Stomach (tissue), 9 donors: ENCODE results near the gene EBF3. TPM values are rescaled to one million over a fixed set of nuclear protein-coding genes. Genes with fewer than 3 reads are reported as not detected.

ENCODE experiments used
- DNase-seq, 2 donors: peaks; one replicate each; pipeline versions ENCODE4 v3.0.0 to v3.0.0-alpha.2; 2013 to 2019
- H3K27ac ChIP-seq, 5 donors: fragments of 200-600 bp in 4 of 5; sonication (generic) in 4 of 5; one replicate each; pipeline ENCODE4 v1.5.1; 2013 to 2019; ENCODE audit warnings: mild to moderate bottlenecking in 1 of 5, moderate library complexity in 1 of 5
- H3K27me3 ChIP-seq, 3 donors: fragments of 200-600 bp; sonication (generic); one replicate each; pipeline ENCODE4 v1.5.1; 2017 to 2019; ENCODE audit warnings: mixed run types in 1 of 3
- H3K36me3 ChIP-seq, 4 donors: fragments of 200-600 bp; sonication (generic); 1 replicate in 3 of 4; 2 replicates in 1 of 4; pipeline ENCODE4 v1.5.1; 2016 to 2019
- H3K4me1 ChIP-seq, 4 donors: fragments of 200-600 bp; sonication (generic); one replicate each; pipeline ENCODE4 v1.5.1; 2016 to 2019
- H3K4me3 ChIP-seq, 4 donors: fragments of 200-600 bp; sonication (generic) in 3 of 4; one replicate each; pipeline ENCODE4 v1.5.1; 2016 to 2019; ENCODE audit warnings: mild to moderate bottlenecking in 1 of 4
- H3K9me3 ChIP-seq, 4 donors: fragments of 200-600 bp; sonication (generic); one replicate each; pipeline ENCODE4 v1.5.1; 2016 to 2019
- CTCF ChIP-seq, 7 experiments: fragments of 450-650 bp in 4 of 7; fragments of 200-600 bp in 3 of 7; sonication (generic) in 3 of 7; IDR thresholded peaks; one replicate each; pipeline ENCODE4 v1.5.1; 2016 to 2019; ENCODE audit warnings: antibody characterized with exemption in 7 of 7, control low read depth in 2 of 7, mild to moderate bottlenecking in 1 of 7
- EP300 ChIP-seq: sonication (generic); formaldehyde crosslinking; IDR thresholded peaks from one replicate; pipeline ENCODE4 v1.6.1; 2017; ENCODE audit warnings: antibody characterized with exemption
- POLR2A ChIP-seq, 4 donors: fragments of 450-650 bp; IDR thresholded peaks; one replicate each; pipeline ENCODE4 v1.6.1; 2016; ENCODE audit warnings: antibody characterized with exemption in 4 of 4, control low read depth in 2 of 4, mild to moderate bottlenecking in 1 of 4, moderate library complexity in 1 of 4
- POLR2AphosphoS5 ChIP-seq, 3 donors: sonication (generic); formaldehyde crosslinking; IDR thresholded peaks; one replicate each; pipeline ENCODE4 v1.6.1; 2016; ENCODE audit warnings: antibody characterized with exemption in 3 of 3
- WGBS, 5 donors: extraction: QIAGEN DNeasy Blood & Tissue Kit in 3 of 5; methylation state at CpG; one replicate each; pipeline versions ENCODE4 v1.1.5 to v1.1.7; 2013 to 2018; 5-methylcytosine and 5-hydroxymethylcytosine counted together
- intact Hi-C: fragments of 100-400 bp; cut with DNase I; formaldehyde crosslinking; loops from one replicate; pipeline ENCODE4 v1.15.1; 2023; ENCODE audit warnings: low total_unique reads
- polyA plus RNA-seq, 3 donors: library from polyadenylated mRNA; stranded (reverse); fragments of 200-250 nt; gene quantifications; one replicate each; pipeline ENCODE4 v1.2.3, GENCODE V29; 2013
- total RNA-seq, 5 donors: library from RNA; depleted of rRNA; stranded (reverse); fragments of >200 nt; gene quantifications; one replicate each; pipeline versions ENCODE4 v1.1.0 to v1.2.3, GENCODE V29; 2014 to 2016
- donor health status: healthy with polysubstance abuse.
- donor health status: Bipolar disorder and iron deficiency.
- donor health status: healthy.

The EBF3 gene
- total and polyA plus RNA-seq, 8 donors = 0.19 to 7.3 (median 0.58) TPM; not detected in 3

GRCh38 chr10:129937351-129937751 lies 26.7 kb downstream of the EBF3 start:
- no peaks in the 10 kb centered on the region for H3K9me3 ChIP-seq
- intact Hi-C loops = no loop called here
- peak in 1 of 2 donors; percentile 20 for DNase-seq
- no peaks in the 10 kb centered on the region for H3K4me1 ChIP-seq
- H3K4me3 ChIP-seq = no peak overlapping the region
- H3K36me3 ChIP-seq = no peaks in the 10 kb centered on the region
- H3K27ac ChIP-seq = no peak overlapping the region
- TF ChIP-seq CTCF (IDR thresholded peaks at IDR 0.05) (no peak), POLR2A (IDR thresholded peaks at IDR 0.05) (no peak), EP300 (no peak), POLR2AphosphoS5 (IDR thresholded peaks at IDR 0.05) (no peak)
- WGBS, 5 donors = 87 to 93% (median 92%) methylated on average over 9 to 10 of the region's 10 CpGs
- peaks cover 0 to 21% (median 0%) of the 10 kb centered on the region in 3 donors for H3K27me3 ChIP-seq

- 90 to 97% (median 91%) methylated on average over 7 to 16 of the region's 16 CpGs for WGBS, 5 donors
- TF ChIP-seq POLR2A (IDR thresholded peaks at IDR 0.05) (no peak), EP300 (no peak), CTCF (IDR thresholded peaks at IDR 0.05) (no peak), POLR2AphosphoS5 (IDR thresholded peaks at IDR 0.05) (no peak)
- H3K4me3 ChIP-seq = no peak overlapping the region
- no peaks in the 10 kb centered on the region for H3K9me3 ChIP-seq
- no peak overlapping the region for H3K27ac ChIP-seq
- intact Hi-C loops = no loop called here
- no peaks in the 10 kb centered on the region for H3K4me1 ChIP-seq
- H3K27me3 ChIP-seq = peaks cover 0 to 23% (median 0%) of the 10 kb centered on the region in 3 donors
- DNase-seq = no peak
- H3K36me3 ChIP-seq = no peaks in the 10 kb centered on the region
Measured at GRCh38 chr10:129936923-129937300, 27.2 kb downstream of the EBF3 start.

GRCh38 chr10:129936266-129936922 lies 27.7 kb downstream of the EBF3 start:
- H3K9me3 ChIP-seq = no peaks in the 10 kb centered on the region
- 76 to 84% (median 81%) methylated on average over 4 to 5 of the region's 5 CpGs for WGBS, 5 donors
- intact Hi-C loops = no loop called here
- no peak overlapping the region for H3K27ac ChIP-seq
- H3K36me3 ChIP-seq = no peaks in the 10 kb centered on the region
- no peaks in the 10 kb centered on the region for H3K4me1 ChIP-seq
- no peak overlapping the region for H3K4me3 ChIP-seq
- TF ChIP-seq POLR2A (IDR thresholded peaks at IDR 0.05) = no peak
- TF ChIP-seq CTCF (IDR thresholded peaks at IDR 0.05) = no peak
- TF ChIP-seq POLR2AphosphoS5 (IDR thresholded peaks at IDR 0.05) = no peak
- TF ChIP-seq EP300 = no peak
- DNase-seq = no peak
- H3K27me3 ChIP-seq = peaks cover 0 to 20% (median 0%) of the 10 kb centered on the region in 3 donors

- no peaks in the 10 kb centered on the region for H3K36me3 ChIP-seq
- no peak for DNase-seq
- H3K27me3 ChIP-seq = peaks cover 0 to 19% (median 0%) of the 10 kb centered on the region in 3 donors
- no peak overlapping the region for H3K4me3 ChIP-seq
- H3K9me3 ChIP-seq = no peaks in the 10 kb centered on the region
- intact Hi-C loops = no loop called here
- TF ChIP-seq POLR2AphosphoS5 (IDR thresholded peaks at IDR 0.05) (no peak), CTCF (IDR thresholded peaks at IDR 0.05) (no peak), EP300 (no peak), POLR2A (IDR thresholded peaks at IDR 0.05) (no peak)
- H3K27ac ChIP-seq = no peak overlapping the region
- no peaks in the 10 kb centered on the region for H3K4me1 ChIP-seq
- WGBS, 5 donors = 78 to 89% (median 84%) methylated on average over 7 of the region's 7 CpGs
Measured at GRCh38 chr10:129935867-129936152, 28.3 kb downstream of the EBF3 start.
